Right cardiac atrium (tissue), 5 donors: Measurements from ENCODE around the gene C9orf78. TPM values are rescaled to one million over a fixed set of nuclear protein-coding genes. Genes with fewer than 3 reads are reported as not detected.

Experiments used
- ATAC-seq, 2 donors: fragments of 200-7000 bp; cut with Tn5 transposase; one replicate each; pipeline versions ENCODE4 v1.8.0 to v1.9.1; 2020; ENCODE audit warnings: moderate library complexity in 2 of 2, mild to moderate bottlenecking in 1 of 2
- DNase-seq, 3 donors: peaks; one replicate each; pipeline ENCODE4 v3.0.0-alpha.2; 2020
- H3K27ac ChIP-seq: one replicate; pipeline ENCODE4 v1.5.1; 2013; ENCODE audit warnings: mild to moderate bottlenecking, low read length, control low read depth, moderate library complexity
- H3K27me3 ChIP-seq: one replicate; pipeline ENCODE4 v1.6.1; 2013; ENCODE audit not compliant: control insufficient read depth, insufficient read depth
- H3K4me1 ChIP-seq: one replicate; pipeline ENCODE4 v1.6.1; 2013; ENCODE audit warnings: low read length; ENCODE audit not compliant: control insufficient read depth, insufficient read depth
- H3K4me3 ChIP-seq: one replicate; pipeline ENCODE4 v1.5.1; 2013; ENCODE audit warnings: low read length, control low read depth
- H3K9me3 ChIP-seq: one replicate; pipeline ENCODE4 v1.6.1; 2013; ENCODE audit warnings: low read length; ENCODE audit not compliant: control insufficient read depth
- WGBS: extraction: QIAGEN DNeasy Blood & Tissue Kit; methylation state at CpG from one replicate; pipeline ENCODE4 v1.1.7; 2013; 5-methylcytosine and 5-hydroxymethylcytosine counted together
- intact Hi-C, 4 donors: fragments of 100-400 bp; cut with DNase I; formaldehyde crosslinking; loops; one replicate each; pipeline versions ENCODE4 v1.11.0 to v1.14.0; 2022 to 2023
- polyA plus RNA-seq: library from polyadenylated mRNA; stranded (reverse); fragments of 200-250 nt; gene quantifications from one replicate; pipeline ENCODE4 v1.2.3, GENCODE V29; 2013
- total RNA-seq, 4 donors: library from RNA; stranded (reverse); fragmentation: NEBNext Ultra II Directional; extraction: Animal tissue kit (Norgen Biotek cat#: 25700); gene quantifications; one replicate each; pipeline ENCODE4 v1.2.1, GENCODE V29; 2021
- donor health status: healthy with polysubstance abuse.
- donor health status: DM: no; HTN: yes; CAD: no.
- donor health status: DM: no; HTN: no; CAD: no.
- donor health status: DM: no; HTN: yes; CAD: no; lungs with severe emphysema.
- donor health status: DM: yes; HTN: yes; CAD: no.

C9orf78 gene
- total and polyA plus RNA-seq, 5 donors, result 31.9 to 55.9 (median 34.4) TPM

DNA sequence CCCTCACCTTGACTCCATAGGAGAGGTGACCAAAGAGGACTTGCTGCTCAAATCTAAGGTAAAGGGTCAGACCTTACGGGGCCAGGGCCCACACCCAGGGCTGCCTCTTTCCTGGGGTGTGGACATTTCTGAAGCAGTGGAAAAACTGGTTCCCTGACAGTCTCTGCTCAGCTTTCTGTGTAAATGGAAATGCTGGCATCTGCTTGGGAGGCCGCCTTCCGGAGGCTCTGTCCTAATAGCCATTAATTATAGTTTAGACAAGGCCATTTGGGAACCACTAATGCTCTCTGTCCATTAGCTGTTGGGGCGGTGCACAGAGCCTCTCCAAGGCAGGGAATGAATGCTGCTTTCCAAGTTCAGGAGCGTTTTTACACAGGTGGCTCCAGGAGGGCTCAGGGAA is 17.5 kb upstream of the C9orf78 start:
- H3K4me1 ChIP-seq, result no peaks in the 10 kb centered on the region
- no peak overlapping the region for H3K4me3 ChIP-seq
- no peak for ATAC-seq
- H3K27me3 ChIP-seq, result no peaks in the 10 kb centered on the region
- no peaks in the 10 kb centered on the region for H3K9me3 ChIP-seq
- H3K27ac ChIP-seq, result no peak overlapping the region
- intact Hi-C loops, result no loop called here
- no peak for DNase-seq
- WGBS, result 74% methylated on average over 5 of the region's 5 CpGs

DNA sequence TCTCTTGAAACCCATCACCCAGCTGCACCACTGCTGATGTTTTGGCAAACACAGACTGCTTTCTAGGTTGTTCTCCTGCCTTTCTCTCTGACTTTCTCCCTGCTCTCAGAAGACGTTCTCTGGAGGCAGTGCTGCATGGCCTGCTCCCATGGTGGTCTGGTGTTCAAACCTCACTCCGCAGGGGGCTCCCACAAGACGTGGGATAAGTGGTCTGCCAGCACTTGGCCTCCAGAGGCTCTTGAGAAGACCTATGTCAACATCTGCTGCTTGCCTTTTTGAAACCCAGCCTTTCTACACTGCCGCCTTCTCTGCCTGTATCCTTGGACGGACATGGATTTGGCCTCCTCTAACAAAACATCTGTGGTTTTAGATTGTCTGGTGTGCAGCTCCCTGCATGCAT is 16.7 kb upstream of the C9orf78 start:
- Histone ChIP-seq H3K4me1 (no peaks in the 10 kb centered on the region), H3K27me3 (no peaks in the 10 kb centered on the region), H3K4me3 (no peak overlapping the region), H3K9me3 (no peaks in the 10 kb centered on the region), H3K27ac (no peak overlapping the region)
- no peak for DNase-seq
- WGBS, result 74% methylated on average over 5 of the region's 5 CpGs
- no peak for ATAC-seq
- intact Hi-C loops, result no loop called here

DNA sequence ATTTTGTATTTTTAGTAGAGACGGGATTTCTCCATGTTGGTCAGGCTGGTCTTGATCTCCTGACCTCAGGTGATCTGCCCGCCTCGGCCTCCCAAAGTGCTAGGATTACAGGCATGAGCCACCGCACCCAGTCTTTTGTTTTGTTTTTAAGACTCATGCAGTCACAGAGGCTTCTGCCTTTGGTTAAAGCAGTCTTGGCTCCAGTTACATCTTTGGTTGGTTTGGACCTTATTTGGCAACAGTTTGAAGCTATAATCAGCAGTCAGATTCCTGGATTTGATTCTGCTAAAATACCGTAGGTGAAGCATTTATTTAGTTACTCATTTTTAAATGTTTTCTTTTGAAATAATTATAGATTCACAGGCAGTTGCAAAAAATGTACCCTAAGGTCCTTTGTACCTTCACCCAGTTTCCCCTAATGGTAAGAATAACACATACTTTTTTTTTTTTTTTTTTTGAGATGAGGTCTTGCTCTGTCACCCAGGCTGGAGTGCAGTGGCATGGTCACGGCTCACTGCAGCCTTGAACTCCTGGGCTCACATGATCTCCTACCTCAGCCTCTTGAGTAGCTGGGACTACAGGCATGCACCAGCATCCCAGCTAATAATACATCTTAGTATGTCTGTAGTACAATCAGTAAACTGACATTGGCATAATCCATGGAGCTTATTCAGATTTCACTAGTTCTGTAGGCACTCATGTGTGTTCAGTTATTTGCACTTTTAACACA is 15.9 kb upstream of the C9orf78 start:
- H3K4me3 ChIP-seq, result no peak overlapping the region
- no peak for ATAC-seq
- no peak for DNase-seq
- H3K9me3 ChIP-seq, result no peaks in the 10 kb centered on the region
- H3K4me1 ChIP-seq, result no peaks in the 10 kb centered on the region
- 91% methylated on average over 6 of the region's 6 CpGs for WGBS
- intact Hi-C loops, result no loop called here
- H3K27me3 ChIP-seq, result no peaks in the 10 kb centered on the region
- H3K27ac ChIP-seq, result no peak overlapping the region

DNA sequence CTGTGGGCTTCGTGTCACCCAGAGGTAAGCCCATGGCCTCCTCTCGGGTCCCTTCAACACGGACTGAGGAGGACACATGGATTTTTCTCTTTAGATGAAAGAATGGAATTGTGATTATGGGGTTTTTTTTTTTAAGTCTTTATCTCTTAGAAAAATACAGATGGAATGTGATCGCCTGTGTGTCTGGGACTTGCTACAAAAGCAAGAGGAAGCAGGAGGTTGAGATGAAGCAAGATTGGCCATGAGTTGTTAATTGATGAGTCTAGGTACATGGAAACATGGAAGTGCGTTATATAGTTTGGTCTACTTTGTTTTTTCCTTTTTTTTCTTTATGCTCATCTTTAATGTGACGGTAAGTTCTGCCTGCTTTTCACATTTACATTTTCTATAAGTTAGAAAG is 14.8 kb upstream of the C9orf78 start:
- Histone ChIP-seq H3K27ac (no peak overlapping the region), H3K4me1 (no peaks in the 10 kb centered on the region), H3K9me3 (no peaks in the 10 kb centered on the region), H3K4me3 (no peak overlapping the region), H3K27me3 (no peaks in the 10 kb centered on the region)
- no peak for DNase-seq
- intact Hi-C loops, result no loop called here
- ATAC-seq, result no peak
- WGBS, result 72% methylated on average over 6 of the region's 6 CpGs

DNA sequence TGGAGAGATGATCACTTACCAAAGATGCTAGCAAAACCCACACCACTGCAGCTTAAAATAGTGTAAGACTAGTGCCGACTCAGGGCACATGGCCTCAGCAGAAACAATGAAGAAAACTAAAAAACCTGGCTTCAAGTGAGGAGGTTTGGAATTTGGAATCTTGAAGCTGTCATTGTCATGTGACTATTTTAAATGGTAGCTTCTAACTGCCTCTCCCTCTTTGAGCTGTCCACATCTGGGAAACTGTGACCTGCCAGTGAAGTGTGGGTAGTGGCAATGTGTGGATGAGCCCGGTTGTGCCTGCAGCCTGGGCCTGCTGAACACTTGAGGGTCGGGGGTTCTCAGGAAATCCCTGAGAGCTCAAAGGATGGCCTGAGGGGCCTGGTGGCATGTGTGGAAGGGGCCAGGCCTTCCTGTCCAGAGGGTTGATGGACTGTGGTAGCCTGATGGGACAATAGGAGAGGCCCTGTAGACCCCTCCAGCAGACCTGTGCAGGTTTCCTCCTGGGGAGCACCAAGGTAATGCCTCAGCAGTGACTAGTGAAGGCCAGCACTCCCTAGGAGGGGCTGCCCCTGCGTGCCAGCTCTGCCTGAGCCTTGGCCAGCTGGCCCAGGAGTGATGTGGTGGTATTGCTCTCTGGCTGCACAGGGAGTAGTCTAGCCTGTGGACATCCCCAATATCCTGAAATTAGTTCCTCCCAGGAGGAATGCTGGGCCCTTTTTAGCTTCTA is 13.8 kb upstream of the C9orf78 start:
- Histone ChIP-seq H3K4me3 (no peak overlapping the region), H3K9me3 (no peaks in the 10 kb centered on the region), H3K4me1 (no peaks in the 10 kb centered on the region), H3K27me3 (no peaks in the 10 kb centered on the region), H3K27ac (no peak overlapping the region)
- 85% methylated on average over 4 of the region's 4 CpGs for WGBS
- intact Hi-C loops, result no loop called here
- no peak for DNase-seq
- ATAC-seq, result peak; percentile 24 to 31

DNA sequence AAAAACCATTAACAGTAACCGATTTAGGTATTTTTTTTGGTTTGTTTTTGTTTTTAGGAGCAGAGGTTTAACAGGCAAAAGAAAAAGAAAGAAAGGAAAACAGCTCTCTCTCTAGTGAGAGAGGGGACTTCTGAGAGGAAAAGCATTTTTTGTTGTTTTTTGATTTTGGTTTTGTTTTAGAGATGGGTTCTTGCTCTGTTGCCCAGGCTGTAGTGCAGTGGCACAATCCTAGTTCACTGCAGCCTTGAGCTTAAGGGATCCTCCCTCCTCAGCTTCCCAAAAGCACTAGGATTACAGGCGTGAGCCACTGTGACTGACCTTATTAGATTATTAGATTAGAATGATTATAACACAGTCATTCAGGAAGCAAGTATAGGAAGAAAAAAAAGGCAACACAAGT is 10.3 kb upstream of the C9orf78 start:
- no peaks in the 10 kb centered on the region for H3K9me3 ChIP-seq
- DNase-seq, result peak in 1 of 3 donors; percentile 0
- H3K27me3 ChIP-seq, result no peaks in the 10 kb centered on the region
- intact Hi-C loops, result no loop called here
- ATAC-seq, result no peak
- WGBS, result 64% methylated on average over 2 of the region's 2 CpGs
- no peak overlapping the region for H3K4me3 ChIP-seq
- no peaks in the 10 kb centered on the region for H3K4me1 ChIP-seq
- H3K27ac ChIP-seq, result no peak overlapping the region

DNA sequence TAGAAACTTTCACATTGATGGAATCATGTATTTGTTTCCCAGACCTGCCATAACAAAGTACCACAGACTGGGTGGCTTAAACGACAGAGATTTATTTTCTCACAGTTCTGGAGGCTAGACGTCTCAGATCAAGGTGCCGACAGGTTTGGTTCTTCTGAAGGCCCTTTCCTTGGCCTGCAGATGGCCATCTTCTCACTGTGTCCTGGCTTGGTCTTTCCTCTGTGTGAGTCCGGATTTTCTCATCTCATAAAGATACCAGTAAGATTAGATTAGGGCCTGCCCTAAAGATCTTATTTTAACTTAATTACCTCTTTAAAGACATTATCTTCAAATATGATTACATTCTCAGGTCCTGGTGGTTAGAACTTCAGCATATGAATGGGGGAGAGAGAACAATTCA is 6.0 kb upstream of the C9orf78 start:
- H3K4me1 ChIP-seq, result peaks cover 3% of the 10 kb centered on the region
- WGBS, result 62% methylated on average over 4 of the region's 4 CpGs
- H3K9me3 ChIP-seq, result no peaks in the 10 kb centered on the region
- intact Hi-C loops, result no loop called here
- no peak overlapping the region for H3K4me3 ChIP-seq
- H3K27me3 ChIP-seq, result no peaks in the 10 kb centered on the region
- DNase-seq, result no peak
- H3K27ac ChIP-seq, result no peak overlapping the region
- no peak for ATAC-seq

DNA sequence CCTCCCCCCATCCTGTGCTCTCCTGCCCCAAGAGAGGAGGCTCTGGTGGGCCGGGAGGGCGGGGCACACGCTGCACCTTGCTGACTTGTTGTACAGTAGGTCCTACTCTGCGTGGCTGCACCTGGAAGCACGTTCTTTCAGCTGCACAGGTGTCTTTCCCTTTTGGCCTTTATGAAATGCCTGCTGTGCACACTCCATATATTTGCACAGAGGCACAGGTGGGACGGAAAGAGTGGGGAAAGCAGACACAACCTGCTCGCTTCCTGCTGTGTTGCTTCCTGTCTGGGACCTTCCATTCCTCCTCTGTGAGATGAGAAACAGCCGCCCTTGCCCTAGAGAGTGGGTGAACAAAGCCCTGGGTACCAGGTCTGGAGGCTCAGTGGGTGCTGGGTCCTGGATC is 5.0 kb upstream of the C9orf78 start:
- no peak for ATAC-seq
- no peak overlapping the region for H3K4me3 ChIP-seq
- H3K9me3 ChIP-seq, result no peaks in the 10 kb centered on the region
- 90% methylated on average over 8 of the region's 8 CpGs for WGBS
- H3K4me1 ChIP-seq, result peaks cover 3% of the 10 kb centered on the region
- H3K27me3 ChIP-seq, result no peaks in the 10 kb centered on the region
- no peak overlapping the region for H3K27ac ChIP-seq
- intact Hi-C loops, result no loop called here
- DNase-seq, result no peak

DNA sequence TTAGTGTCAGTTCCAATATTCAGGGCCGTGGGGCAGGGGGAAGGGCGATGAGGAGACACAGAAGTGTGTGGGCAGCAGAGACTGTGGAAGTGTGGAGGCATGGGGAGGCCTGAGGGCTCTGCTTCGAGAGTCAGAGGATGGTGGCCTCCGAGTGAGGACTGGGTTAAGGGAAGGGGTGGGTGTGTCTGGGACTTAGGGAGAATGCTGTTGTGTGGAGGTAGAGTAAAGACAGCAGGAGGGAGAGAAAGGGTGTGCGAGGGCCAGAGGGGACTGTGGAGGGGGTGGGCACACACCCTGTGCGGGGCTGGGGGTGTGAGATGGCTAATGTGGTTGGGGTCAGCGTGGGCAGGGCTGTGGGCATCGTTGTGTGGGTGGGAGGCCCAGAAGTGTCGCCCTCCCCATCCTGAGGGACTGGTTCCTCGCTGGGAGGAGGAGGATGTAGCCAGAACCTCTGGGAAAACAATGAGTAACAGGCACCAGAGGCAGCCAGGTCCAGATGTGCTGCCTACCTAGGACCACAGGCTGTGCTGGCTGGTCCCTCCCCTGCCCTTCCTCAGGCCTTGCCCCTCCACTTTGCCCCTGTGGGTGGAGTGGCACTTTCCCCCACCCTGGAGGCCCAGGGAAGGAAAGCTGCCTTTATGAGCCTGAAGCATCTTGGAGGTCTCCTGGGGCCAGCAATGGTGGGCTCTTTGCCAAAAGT is 4.4 kb upstream of the C9orf78 start:
- Histone ChIP-seq H3K4me1 (peaks cover 3% of the 10 kb centered on the region), H3K27ac (no peak overlapping the region), H3K27me3 (no peaks in the 10 kb centered on the region), H3K4me3 (no peak overlapping the region), H3K9me3 (no peaks in the 10 kb centered on the region)
- intact Hi-C loops, result no loop called here
- DNase-seq, result peak in 1 of 3 donors; percentile 46
- whole genome bisulfite sequencing, result 76% methylated on average over 10 of the region's 10 CpGs
- ATAC-seq, result no peak

DNA sequence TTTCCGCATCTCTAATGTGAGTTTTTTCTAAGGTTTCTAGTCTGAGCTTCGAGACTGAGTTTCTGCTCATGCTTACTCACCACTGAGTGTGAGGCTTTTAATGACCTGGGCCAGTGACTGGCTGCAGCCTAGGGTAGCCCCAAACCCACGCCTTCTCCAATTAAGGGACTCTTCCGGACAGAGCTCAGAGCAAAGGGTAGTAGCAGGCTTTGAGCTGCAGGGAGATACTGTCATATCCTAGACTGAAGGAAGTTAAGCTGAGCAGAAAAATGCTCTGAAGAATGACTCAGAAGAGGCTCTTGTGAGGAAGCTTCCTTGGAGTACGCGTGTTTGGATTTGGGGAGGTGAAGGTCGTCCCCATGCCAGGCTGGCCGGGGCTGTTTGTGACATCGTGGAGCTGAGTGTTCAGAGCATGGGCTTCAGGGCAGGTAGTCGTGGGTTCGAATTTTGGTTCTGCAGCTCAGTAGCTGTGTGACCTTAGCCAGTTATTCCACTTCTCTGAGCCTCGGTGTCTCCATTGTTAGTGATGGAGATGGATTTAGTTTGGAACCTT is 3.7 kb upstream of the C9orf78 start:
- DNase-seq (no peak), ATAC-seq (no peak)
- Histone ChIP-seq H3K4me1 (peaks cover 3% of the 10 kb centered on the region), H3K9me3 (no peaks in the 10 kb centered on the region), H3K4me3 (no peak overlapping the region), H3K27me3 (no peaks in the 10 kb centered on the region), H3K27ac (no peak overlapping the region)
- WGBS, result 88% methylated on average over 12 of the region's 12 CpGs
- intact Hi-C loops, result no loop called here
